GM19099 (cell line): Measurements from ENCODE around the gene NPEPPS.

Experiments
- POLR2A ChIP-seq: IDR thresholded peaks from 3 replicates; pipeline ENCODE4 v1.6.1; 2011; ENCODE audit warnings: low read depth; ENCODE audit not compliant: insufficient read length; ENCODE audit errors: extremely low read depth

NPEPPS gene

DNA sequence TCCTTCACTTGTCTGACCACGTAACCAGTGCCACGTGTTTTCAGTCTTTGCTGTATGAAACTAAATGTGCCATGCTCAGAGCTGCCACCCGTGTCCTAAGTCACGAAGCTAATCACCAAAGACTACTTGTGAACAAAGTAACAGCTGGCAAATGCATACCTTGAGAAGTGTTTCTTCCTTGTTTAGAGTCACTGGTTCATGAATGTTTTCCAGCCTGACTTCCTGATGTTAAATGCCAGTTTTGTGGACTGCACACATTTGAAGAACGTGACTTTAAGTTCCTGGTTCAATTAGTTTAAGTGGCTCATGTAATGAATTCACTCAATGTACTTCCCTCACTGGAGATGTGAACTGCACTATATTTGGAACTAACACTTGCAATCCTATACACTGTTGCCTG lies 98.9 kb downstream of the NPEPPS start:
- no peak for TF ChIP-seq POLR2A

DNA sequence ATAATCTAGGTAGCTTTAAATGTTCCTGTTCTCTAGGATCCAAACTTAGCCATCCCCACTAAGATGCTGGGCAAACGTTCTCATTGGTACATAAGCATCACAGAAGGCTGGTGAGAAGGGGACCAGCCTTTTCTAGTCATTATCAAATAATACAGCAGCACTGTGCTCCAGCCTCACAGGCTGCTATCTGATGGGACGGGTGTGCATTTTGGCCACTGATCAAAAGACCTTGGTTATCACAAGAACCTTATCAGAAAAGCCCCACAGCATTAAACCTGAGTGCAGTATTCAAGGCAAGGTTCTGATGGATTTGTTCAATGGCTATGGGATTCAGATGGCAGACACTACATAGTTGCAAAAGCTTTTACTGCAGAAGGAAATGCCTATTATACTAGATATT lies 99.7 kb downstream of the NPEPPS start:
- no peak for TF ChIP-seq POLR2A

DNA sequence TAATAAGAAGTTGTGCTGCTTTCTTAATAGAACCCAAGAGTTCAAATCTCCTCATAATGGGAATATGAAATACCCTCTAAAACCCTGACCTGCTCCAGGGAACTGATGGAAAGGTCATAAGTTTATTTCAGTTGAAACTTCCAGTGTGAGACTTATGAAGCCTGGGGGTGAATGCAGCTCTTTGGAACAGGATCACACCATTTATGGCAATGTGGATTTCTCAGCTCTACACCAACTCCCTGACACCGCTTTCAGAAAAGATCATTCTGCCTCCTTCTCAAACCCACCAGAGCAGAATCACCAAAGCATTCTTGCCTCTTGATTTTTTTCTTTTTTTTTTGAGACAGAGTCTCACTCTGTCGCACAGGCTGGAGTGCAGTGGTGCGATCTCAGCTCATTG lies 102.1 kb downstream of the NPEPPS start:
- TF ChIP-seq POLR2A = no peak

DNA sequence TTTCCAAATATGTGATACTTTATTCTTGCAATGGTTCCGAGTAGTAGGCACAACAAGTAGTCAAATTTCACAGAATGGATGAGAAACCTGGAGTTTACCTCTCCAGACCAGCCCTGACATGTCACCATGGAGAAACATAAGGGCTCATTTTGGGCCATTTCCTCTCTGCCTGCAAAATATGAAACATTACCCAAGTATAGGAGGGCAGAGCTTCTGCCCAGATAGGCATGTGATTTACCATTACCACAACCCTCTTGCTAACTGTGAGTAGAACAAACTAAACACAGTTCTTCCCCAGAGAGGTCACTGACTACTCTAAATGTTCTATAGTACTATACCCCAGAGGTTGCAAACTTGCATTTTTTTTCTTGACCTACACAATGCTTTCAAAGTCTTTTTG lies 103.1 kb downstream of the NPEPPS start:
- TF ChIP-seq POLR2A = no peak

DNA sequence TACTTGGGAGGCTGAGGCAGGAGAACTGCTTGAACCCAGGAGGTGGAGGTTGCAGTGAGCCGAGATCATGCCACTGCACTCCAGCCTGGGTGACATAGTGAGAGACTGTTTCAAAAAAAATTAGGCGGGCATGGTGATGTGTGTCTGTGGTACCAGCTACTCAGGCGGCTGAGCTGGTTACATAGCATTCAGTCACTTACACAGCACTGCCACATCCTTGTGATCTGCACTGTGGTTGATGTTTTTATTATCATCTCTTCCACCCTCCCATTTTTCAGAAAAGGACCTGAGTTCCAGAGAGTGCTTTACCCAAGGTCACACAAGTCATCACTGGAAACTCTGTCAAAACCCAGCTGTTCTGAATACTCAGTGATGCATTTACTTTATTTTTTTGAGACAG lies 104.0 kb downstream of the NPEPPS start:
- no peak for TF ChIP-seq POLR2A

DNA sequence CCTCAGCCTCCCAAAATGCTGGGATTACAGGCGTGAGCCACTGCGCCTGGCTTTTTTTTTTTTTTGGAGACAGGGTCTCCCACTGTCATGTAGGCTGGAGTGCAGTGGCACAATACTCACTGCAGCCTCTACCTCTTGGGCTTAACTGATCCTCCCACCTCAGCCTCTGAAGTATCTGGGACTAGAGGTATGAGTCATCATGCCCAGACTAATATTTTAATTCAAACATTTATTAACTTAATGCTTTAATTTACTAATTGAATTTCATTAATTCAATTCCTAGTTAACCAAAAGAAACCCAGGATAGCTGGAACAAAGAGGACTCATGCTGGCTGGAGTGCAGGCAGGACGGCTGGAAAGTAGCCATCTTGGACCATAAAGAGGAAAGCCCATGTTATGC lies 104.8 kb downstream of the NPEPPS start:
- TF ChIP-seq POLR2A = no peak

DNA sequence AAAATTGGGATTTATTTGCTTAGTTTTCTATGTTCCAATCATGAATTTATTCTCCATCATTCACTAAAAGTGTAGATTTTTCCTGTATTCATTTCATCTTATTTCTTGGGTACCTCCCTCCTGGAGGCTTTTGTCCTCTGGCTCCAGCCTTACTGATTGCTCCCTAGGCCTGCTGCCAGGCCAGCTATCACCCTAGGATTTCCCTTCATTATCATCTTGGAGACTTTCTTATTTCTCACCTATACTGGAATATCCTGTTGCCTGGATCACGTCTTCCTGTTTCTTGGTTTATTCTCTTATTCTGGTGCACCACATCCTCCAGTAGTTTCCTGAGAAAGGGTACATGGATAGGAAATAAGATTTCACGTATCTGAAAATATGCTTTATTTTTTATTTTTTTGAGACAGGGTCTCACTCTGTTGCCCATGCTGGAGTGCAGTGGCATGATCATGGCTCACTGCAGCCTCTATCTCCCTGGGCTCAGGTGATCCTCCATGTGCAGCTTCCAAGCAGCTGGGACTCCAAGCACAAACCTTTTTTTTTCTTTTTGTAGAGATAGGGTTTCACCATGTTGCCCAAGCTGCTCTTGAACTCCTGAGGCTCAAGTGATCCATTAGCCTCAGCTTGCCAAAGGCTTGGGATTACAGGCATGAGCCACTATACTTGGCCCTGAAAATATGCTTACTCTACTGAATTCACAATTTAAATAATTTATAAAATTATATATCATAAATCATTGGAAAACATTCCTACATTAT lies 105.5 kb downstream of the NPEPPS start:
- TF ChIP-seq POLR2A = no peak

DNA sequence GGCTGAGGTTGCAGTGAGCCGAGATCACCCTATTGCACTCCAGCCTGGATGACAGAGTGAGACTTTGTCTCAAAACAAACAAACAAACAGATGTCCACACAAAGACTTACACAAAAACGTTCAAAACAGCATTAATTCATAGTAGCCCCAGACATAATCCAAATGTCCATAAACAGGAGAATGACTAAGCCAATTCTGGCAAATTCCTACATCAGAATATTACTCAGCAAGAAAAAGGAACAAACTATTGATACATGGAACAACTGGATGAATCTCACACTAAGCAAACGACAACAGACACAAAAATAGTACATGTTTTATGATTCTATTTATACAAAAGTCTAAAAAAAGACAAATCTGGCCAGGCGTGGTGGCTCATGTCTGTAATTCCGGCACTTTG lies 108.0 kb downstream of the NPEPPS start:
- TF ChIP-seq POLR2A = no peak

DNA sequence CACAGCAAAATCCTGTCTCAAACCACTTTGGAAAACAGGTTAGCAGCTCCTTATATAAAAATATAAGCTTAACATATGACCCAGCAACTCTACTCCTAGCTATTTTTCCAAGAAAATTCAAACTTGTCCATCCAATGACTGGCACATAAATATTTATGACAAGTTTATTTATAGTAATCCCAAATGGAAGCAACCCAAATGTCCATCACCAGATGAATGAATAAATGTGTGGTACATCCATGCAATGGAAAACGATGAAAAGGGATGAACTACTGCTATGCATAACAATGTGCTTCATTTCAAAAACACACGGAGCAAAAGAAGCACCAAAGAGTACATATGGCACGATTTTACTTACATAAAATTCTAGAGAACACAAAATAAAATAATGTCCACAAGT lies 109.2 kb downstream of the NPEPPS start:
- TF ChIP-seq POLR2A = no peak

DNA sequence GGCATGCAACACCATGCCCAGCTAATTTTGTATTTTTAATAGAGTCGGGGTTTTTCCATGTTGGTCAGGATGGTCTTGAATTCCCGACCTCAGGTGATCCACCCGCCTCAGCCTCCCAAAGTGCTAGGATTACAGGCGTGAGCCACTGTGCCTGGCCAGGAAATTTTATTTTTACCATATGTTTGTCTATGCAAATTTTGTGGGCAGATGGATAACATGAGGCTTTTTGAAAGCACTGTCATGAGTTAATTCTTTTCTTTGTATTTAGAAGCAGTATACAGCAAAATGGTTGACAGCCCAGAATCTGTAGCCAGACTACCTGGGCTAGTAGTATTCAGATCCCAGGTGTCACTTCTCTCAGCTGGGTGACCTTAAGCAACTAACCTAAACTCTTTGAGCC lies 110.3 kb downstream of the NPEPPS start:
- no peak for TF ChIP-seq POLR2A

DNA sequence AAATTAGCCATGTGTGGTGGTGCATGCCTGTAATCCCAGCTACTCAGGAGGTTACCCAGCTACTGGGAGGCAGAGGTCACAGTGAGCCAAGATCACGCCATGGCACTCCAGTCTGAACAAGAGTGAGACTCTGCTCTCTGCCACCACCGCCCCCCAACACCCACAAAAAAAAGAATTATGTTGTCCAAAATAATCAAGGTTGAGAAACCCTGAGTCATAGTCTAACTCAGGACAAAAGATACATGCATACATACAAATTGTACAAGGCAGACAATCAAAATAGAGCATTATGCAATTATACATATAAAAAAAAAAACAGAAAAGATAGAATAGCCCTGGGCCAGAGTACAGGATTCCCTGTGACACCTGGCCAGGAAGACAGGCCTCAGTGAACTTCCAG lies 112.2 kb downstream of the NPEPPS start:
- no peak for TF ChIP-seq POLR2A

DNA sequence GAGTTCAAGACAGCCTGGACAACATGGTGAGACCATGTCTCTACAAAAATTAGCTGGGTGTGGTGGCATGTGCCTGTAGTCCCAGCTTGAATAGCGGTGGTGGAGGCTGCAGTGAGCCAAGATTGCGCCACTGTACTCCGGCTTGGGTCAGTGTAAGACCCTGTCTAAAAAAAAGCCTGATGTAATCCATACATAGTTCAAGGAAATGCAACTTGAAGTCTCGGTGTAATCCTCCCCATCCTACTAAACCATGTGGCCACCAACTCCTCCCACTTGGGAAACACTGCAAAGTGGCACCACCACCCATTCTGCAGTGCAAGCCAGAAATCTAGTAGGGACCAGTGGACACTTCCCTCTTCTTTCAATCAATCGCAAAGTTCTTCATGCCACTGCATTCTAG lies 113.4 kb downstream of the NPEPPS start:
- TF ChIP-seq POLR2A = no peak

DNA sequence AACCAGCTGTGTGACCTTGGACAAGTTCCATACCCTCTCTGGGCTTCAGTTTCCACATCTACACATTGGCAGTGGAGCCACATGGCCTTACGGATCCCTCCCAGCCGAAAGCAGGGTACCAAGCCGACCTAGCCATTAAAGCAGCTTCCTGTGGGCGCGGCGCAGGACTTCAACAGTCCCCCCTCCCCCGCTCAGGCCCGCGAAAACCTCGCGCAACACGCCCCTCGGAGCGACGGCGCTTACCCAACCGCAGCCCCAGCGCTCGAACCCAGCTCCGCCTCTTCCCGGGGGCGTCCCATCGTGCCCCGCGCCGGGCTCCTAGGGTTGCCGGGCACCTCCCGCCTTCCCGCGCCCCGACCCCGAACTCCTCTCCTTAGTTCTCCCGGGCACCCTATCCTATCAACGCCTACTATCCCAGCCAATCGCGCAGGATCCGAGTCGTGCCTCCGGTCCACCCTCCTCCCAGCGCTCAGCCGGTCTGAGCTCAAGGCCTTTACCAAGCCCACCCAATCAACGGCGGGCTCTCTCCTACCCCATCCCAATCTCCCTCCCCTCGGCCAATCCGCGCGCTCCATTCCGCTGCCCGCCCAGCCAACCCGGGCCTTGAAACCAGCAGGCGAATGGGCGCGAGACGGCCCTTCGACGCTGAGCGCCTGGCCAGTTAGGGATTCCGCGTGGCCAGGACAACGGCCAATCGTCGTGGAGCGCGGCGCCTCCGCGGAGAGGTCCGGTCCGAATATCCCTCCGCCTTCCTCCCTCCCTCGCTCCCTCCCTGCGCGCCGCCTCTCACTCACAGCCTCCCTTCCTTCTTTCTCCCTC lies 118.5 kb downstream of the NPEPPS start, which contains the start of gene KPNB1:
KPNB1 (plus strand) TSS at position 767 of the 819 bp plus-strand sequence. CDS start 326 bp downstream, outside the sequence.
- TF ChIP-seq POLR2A = peak; percentile 85

DNA sequence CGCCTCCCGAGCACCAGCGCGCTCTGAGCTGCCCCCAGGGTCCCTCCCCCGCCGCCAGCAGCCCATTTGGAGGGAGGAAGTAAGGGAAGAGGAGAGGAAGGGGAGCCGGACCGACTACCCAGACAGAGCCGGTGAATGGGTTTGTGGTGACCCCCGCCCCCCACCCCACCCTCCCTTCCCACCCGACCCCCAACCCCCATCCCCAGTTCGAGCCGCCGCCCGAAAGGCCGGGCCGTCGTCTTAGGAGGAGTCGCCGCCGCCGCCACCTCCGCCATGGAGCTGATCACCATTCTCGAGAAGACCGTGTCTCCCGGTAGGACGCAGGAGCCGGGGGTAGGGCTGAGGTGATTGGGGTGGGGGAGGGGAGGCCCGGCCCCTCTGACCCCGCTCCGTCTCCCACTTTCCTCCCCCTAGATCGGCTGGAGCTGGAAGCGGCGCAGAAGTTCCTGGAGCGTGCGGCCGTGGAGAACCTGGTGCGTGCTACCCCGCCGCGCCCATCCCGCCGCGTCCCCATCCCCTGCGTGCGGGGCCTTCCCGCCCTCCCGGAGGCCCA lies 119.1 kb downstream of the NPEPPS start:
- TF ChIP-seq POLR2A = no peak
